ENCODE measurements around the gene NUDCD3. TPM values are rescaled to one million over a fixed set of nuclear protein-coding genes. Genes with fewer than 3 reads are reported as not detected.

The NUDCD3 gene
- total RNA-seq, 1 donor: 47.1 TPM

DNA sequence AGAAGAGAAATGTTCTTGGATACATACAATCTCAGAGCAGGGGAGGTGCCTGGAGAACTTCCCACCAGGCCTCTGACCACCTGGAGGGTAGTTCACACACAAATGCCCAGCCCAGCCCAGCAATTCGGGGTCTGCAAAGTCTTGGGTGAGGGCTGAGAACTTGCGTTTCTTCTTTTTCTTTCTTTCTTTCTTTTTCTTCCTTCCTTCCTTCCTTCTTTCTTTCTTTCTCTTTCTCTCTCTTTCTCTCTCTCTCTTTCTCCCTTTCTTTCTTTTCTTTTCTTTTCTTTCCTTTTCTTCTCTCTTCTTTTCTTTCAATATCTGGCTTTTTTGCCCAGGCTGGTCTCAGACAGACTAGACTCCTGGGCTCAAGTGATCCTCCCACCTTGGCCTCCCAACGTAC lies 28.3 kb upstream of the NUDCD3 start:
- DNase-seq (ENCODE audit: low read depth): no peak
- TF ChIP-seq, protein P1, sequence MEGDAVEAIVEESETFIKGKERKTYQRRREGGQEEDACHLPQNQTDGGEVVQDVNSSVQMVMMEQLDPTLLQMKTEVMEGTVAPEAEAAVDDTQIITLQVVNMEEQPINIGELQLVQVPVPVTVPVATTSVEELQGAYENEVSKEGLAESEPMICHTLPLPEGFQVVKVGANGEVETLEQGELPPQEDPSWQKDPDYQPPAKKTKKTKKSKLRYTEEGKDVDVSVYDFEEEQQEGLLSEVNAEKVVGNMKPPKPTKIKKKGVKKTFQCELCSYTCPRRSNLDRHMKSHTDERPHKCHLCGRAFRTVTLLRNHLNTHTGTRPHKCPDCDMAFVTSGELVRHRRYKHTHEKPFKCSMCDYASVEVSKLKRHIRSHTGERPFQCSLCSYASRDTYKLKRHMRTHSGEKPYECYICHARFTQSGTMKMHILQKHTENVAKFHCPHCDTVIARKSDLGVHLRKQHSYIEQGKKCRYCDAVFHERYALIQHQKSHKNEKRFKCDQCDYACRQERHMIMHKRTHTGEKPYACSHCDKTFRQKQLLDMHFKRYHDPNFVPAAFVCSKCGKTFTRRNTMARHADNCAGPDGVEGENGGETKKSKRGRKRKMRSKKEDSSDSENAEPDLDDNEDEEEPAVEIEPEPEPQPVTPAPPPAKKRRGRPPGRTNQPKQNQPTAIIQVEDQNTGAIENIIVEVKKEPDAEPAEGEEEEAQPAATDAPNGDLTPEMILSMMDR (IDR thresholded peaks at IDR 0.05; ENCODE audit: insufficient read depth, low read length): no peak
- no peak overlapping the region for H3K4me3 ChIP-seq (ENCODE audit: low read depth, low read length)

DNA sequence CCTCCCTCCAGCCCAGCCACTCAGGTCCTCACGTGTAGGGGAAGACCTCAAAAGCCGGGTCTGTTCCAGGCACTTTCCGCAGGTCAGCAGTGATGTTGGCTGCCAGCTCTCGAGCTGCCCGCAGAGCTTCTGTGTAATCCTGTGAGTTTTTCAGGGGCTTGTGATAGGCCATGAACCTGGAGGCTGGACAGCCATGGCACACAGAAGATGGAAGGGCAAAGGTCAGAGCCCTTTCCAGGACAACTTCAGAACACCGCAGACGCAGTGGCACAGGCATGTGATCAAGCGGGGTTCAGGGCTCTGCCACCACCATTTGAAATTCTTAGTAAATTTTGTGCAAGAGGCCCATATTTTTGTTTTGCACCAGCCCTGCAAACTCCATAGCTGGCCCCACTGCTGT lies 26.7 kb upstream of the NUDCD3 start:
- DNase-seq (ENCODE audit: low read depth): no peak
- TF ChIP-seq, protein P1 (IDR thresholded peaks at IDR 0.05; ENCODE audit: insufficient read depth, low read length): no peak
- no peak overlapping the region for H3K4me3 ChIP-seq (ENCODE audit: low read depth, low read length)

DNA sequence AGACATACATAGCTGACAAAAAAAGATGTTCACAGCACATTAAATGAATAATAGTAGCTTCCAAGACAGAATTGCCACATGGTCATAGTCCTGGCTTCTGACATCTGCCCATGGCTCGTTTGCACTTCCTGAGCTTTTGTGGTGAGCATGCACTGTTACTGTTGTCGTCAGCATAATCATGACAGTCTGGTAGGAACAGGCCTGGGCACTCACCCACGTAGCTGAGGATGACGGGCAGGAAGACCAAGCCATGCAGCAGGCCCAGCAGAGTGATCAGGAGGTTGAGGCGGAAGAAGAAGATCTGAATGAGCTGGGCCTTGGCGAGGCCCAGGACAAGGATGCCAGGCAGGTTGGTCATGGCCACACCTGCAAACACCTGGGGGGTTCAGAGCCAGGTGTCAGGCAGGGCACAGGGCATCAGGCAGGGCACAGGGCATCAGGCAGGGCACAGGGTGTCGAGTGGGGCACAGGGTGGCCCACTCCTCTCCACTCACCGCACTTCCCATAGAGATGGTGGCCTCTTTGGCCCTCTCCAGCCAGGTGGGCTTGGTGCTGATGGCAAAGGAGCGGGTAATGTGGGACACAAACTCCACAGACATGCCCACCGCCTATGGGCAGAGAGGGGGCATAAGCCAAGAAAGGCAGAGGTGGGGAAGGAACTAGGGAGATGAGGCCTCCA lies 25.3 kb upstream of the NUDCD3 start:
- no peak for DNase-seq (ENCODE audit: low read depth)
- TF ChIP-seq, protein P1 (IDR thresholded peaks at IDR 0.05; ENCODE audit: insufficient read depth, low read length): no peak
- H3K4me3 ChIP-seq (ENCODE audit: low read depth, low read length): no peak overlapping the region

DNA sequence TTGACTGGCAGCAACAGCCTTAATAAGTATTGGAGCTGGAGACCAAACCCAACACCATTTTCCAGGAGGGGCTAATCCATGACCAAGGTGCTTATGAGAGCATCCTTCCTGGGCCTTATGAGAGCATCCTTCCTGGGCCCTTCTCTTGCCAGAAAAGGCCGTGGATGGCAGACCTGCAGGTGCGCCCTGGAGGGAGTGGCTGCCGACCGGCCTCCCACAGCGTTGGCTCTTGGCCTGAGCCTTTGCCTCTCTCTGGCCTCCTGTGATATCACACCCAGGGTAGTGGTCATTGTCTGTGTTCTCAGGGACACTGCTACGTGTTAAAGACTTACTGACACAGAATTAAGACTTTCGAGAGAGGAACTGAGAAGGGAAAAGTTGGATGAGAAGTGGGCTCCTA lies 22.3 kb upstream of the NUDCD3 start:
- TF ChIP-seq, protein P1 (IDR thresholded peaks at IDR 0.05; ENCODE audit: insufficient read depth, low read length): no peak
- DNase-seq (ENCODE audit: low read depth): no peak
- no peak overlapping the region for H3K4me3 ChIP-seq (ENCODE audit: low read depth, low read length)

DNA sequence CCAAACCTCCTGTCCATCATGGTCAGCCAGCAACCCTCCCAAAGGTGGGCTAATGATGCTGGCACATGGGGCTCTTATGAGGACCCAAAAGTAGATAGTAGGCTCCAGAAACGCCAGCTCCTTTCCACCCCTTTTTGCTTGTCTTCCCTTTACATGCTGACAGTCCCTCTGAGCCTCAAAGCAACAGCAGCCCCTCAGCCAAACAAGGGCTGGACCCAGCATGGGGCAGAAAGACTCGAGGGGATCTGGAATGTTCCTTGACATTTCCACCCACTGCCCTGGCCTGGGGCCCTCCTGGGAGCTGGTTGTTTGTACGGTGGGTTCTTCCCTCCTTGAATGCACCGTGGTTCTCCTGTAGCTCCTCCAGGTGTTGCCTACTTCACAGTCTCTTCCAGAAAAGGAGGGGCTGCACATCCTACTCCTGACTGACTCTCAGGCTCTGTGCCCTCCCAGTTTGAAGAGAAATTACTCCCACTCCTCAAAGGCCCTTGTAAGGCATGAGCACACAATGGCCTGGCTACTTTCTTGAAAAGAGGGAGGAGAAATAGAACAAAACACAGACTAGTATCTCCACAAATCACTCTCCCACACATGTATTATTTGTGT lies 21.5 kb upstream of the NUDCD3 start:
- no peak for DNase-seq (ENCODE audit: low read depth)
- TF ChIP-seq, protein P1 (IDR thresholded peaks at IDR 0.05; ENCODE audit: insufficient read depth, low read length): no peak
- H3K4me3 ChIP-seq (ENCODE audit: low read depth, low read length): no peak overlapping the region

DNA sequence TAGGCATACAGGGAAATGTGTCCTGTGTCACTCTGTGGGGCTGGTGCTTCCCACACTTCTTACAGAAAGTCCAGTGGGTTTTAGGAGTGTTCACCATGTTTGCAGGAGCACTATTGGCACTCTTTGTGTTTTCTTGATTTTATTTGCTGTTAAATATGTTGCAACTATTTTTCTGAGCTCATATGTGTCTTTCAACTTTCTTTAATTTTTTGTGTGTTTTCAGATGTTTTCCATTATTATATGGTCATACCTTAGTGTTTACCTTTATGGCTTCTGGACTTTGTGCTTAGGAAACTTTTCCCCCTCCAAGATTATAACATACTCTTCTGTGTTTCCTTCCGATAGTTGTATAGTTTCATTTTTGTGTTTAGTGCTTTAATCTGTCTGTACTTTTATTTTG lies 20.8 kb upstream of the NUDCD3 start:
- H3K4me3 ChIP-seq (ENCODE audit: low read depth, low read length): no peak overlapping the region
- TF ChIP-seq, protein P1 (IDR thresholded peaks at IDR 0.05; ENCODE audit: insufficient read depth, low read length): no peak
- DNase-seq (ENCODE audit: low read depth): no peak
